ENCODE data around the gene PGLYRP2. TPM values are rescaled to one million over a fixed set of nuclear protein-coding genes. Genes with fewer than 3 reads are reported as not detected.

The PGLYRP2 gene
- total RNA-seq, 1 experiment from 2014 or later, result not detected

DNA sequence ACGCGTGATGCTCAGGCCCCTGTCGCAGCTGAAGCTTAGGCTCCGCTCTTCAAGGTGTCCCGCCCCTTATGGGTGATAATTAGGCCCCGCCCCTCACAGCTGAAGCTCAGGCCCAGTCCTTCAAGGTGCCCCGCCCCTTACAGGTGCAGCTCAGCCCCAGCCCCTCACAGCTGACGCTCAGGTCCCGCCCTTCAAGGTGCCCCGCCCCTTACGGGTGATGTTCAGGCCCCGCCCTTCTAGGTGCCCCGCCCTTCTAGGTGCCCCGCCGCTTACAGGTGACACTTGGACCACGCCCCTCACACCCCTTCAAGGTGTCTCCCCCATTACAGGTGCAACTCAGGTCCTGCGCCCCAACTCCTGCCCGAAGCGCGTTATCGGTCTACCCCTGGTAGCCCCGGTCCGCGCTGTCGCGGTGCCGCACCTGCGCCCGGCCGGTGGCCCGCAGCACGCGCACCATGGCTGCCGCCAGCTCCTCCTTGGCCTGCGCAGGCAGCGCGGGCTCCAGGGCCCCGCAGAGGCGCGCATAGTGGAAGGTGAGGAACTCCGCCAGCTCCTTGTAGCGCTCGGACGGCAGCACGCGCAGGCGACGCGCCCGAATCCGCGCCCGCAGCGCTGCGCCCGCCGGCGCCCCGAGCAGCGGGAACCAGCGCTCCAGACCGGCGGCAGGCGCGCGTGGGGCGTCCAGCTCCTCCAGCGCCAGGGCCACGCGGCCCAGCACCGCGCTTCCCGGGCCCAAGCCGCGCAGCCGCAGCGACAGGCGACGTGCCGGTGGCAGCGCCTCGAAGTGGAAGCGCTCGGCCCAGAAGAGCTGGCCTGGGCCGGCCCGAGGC, 22.2 kb downstream of the PGLYRP2 start:
- CTCF ChIA-PET, result no interaction called here
- peak overlapping the region; percentile 48 for H3K4me3 Mint-ChIP-seq (ENCODE audit: low read depth, unreplicated experiment)
- no peak overlapping the region for H3K27ac Mint-ChIP-seq (ENCODE audit: unreplicated experiment)
- no TSS peak for BruUV-seq (replicated peaks)
- no peaks in the 10 kb centered on the region for H3K9me3 Mint-ChIP-seq (ENCODE audit: low read depth, unreplicated experiment)
- intact Hi-C loops (cut with micrococcal nuclease; ENCODE audit: unreplicated experiment), result no loop called here
- DNase-seq, result peak; percentile 45
- H3K27me3 Mint-ChIP-seq (ENCODE audit: unreplicated experiment), result peaks cover 74% of the 10 kb centered on the region
- no peaks in the 10 kb centered on the region for H3K36me3 Mint-ChIP-seq (ENCODE audit: insufficient read depth, unreplicated experiment)
- H3K4me1 Mint-ChIP-seq (ENCODE audit: low read depth, unreplicated experiment), result no peaks in the 10 kb centered on the region
- TF ChIP-seq, protein P1, sequence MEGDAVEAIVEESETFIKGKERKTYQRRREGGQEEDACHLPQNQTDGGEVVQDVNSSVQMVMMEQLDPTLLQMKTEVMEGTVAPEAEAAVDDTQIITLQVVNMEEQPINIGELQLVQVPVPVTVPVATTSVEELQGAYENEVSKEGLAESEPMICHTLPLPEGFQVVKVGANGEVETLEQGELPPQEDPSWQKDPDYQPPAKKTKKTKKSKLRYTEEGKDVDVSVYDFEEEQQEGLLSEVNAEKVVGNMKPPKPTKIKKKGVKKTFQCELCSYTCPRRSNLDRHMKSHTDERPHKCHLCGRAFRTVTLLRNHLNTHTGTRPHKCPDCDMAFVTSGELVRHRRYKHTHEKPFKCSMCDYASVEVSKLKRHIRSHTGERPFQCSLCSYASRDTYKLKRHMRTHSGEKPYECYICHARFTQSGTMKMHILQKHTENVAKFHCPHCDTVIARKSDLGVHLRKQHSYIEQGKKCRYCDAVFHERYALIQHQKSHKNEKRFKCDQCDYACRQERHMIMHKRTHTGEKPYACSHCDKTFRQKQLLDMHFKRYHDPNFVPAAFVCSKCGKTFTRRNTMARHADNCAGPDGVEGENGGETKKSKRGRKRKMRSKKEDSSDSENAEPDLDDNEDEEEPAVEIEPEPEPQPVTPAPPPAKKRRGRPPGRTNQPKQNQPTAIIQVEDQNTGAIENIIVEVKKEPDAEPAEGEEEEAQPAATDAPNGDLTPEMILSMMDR (IDR thresholded peaks at IDR 0.05; ENCODE audit: unreplicated experiment), result no peak

DNA sequence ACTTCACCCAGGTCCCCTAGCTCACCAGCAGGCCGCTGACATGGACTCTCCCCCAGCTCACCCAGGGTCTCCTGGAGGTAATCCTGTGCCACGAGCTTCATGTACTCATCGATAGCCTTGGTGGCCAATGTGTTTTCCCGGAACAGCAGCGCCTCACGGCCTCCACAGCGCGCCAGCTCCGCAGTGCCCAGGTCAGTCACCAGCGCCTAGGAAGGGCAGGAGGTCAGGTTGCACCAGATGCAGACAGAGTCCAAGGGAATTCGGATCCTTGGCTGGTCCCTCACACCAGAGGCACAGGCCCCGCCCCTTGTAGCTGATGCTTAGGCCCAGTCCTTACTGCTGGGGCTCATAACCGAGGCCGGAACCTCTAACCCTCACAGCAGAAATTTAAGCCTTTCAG, 22.9 kb downstream of the PGLYRP2 start:
- CTCF ChIA-PET, result no interaction called here
- TF ChIP-seq, protein P1 (IDR thresholded peaks at IDR 0.05; ENCODE audit: unreplicated experiment), result no peak
- Mint-ChIP-seq H3K27me3 (ENCODE audit: unreplicated experiment) (peaks cover 74% of the 10 kb centered on the region), H3K36me3 (ENCODE audit: insufficient read depth, unreplicated experiment) (no peaks in the 10 kb centered on the region), H3K27ac (ENCODE audit: unreplicated experiment) (no peak overlapping the region), H3K4me1 (ENCODE audit: low read depth, unreplicated experiment) (no peaks in the 10 kb centered on the region), H3K4me3 (ENCODE audit: low read depth, unreplicated experiment) (no peak overlapping the region), H3K9me3 (ENCODE audit: low read depth, unreplicated experiment) (no peaks in the 10 kb centered on the region)
- BruUV-seq (replicated peaks), result no TSS peak
- intact Hi-C loops (cut with micrococcal nuclease; ENCODE audit: unreplicated experiment), result no loop called here
- DNase-seq, result no peak

DNA sequence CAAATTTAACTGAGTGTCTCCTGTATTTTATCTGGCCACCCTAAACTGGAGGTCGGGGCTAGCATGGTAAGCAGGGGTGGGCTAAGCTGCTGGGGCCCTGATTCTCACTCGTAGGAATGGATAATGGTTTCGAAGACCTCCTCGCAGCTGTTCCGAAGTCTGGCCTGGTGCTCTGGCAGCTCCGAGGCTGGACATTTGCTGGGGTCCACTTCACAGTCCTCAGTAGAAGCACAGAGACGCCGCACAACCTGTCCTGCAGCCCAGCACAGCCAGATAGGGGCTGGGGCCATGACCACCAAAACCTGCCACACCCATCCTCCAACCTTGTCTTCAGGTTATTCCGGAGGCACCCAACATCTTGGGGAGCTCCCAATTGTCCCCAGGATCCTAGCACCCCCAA, 23.3 kb downstream of the PGLYRP2 start:
- intact Hi-C loops (cut with micrococcal nuclease; ENCODE audit: unreplicated experiment), result no loop called here
- Mint-ChIP-seq H3K4me1 (ENCODE audit: low read depth, unreplicated experiment) (peaks cover under 1% of the 10 kb centered on the region), H3K27ac (ENCODE audit: unreplicated experiment) (no peak overlapping the region), H3K36me3 (ENCODE audit: insufficient read depth, unreplicated experiment) (no peaks in the 10 kb centered on the region), H3K9me3 (ENCODE audit: low read depth, unreplicated experiment) (no peaks in the 10 kb centered on the region), H3K4me3 (ENCODE audit: low read depth, unreplicated experiment) (no peak overlapping the region), H3K27me3 (ENCODE audit: unreplicated experiment) (peaks cover 71% of the 10 kb centered on the region)
- no peak for DNase-seq
- TF ChIP-seq, protein P1 (IDR thresholded peaks at IDR 0.05; ENCODE audit: unreplicated experiment), result no peak
- no TSS peak for BruUV-seq (replicated peaks)
- CTCF ChIA-PET, result no interaction called here

DNA sequence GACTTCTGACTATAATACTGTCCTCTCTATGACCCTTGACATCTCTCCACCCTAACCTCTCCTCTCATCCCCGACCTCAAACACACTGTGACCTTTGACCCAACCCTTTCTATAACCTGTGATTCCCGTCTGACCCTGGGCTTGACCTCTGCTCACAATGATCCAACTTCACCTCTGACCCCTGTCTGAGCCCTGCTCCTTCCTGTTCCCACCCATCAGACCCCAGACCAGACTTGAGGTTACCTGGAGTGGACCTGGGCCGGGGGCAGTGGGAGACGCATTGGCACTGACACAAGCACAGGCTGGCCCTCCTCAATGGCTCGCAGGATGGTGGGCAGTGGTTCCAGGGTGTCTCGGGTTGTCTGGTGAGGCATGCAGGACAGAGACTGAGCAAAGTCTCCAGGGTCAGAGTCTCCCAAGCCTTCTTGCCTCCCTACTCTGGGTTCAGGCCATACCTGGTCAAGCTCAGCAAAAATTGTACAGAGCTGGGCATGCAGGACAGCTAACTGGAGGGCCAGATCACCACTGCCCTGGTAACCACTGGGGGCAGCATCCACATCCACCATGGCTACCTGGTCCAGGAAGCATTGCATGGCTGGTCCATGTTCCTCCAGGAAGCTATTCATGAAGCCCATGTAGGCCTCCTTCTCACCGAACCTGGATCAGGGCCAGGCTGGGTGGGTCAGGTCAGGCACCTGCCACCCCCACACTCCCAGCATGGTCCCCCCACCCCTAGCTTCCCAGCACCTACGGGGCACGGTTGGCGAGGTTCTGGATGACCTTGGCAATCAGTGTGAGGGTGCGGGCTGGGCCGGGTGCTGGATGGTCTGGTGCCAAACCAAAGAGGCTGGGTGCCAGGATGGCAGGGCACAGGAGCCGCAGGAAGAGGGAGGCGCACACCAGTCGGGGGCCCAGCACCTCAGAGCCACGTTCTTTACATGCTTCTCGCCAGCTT, 25.1 kb downstream of the PGLYRP2 start:
- Mint-ChIP-seq H3K36me3 (ENCODE audit: insufficient read depth, unreplicated experiment) (peaks cover 7% of the 10 kb centered on the region), H3K27ac (ENCODE audit: unreplicated experiment) (no peak overlapping the region), H3K4me1 (ENCODE audit: low read depth, unreplicated experiment) (peaks cover 10% of the 10 kb centered on the region), H3K27me3 (ENCODE audit: unreplicated experiment) (peaks cover 60% of the 10 kb centered on the region), H3K4me3 (ENCODE audit: low read depth, unreplicated experiment) (no peak overlapping the region), H3K9me3 (ENCODE audit: low read depth, unreplicated experiment) (no peaks in the 10 kb centered on the region)
- CTCF ChIA-PET, result interaction anchor here (0.7 kb wide), 1 partner anchor 35 kb away, joined by 3 read pairs; the partner anchor contains the start of gene AKAP8L
- BruUV-seq (replicated peaks), result no TSS peak
- TF ChIP-seq, protein P1 (IDR thresholded peaks at IDR 0.05; ENCODE audit: unreplicated experiment), result no peak
- peak; percentile 28 for DNase-seq
- intact Hi-C loops (cut with micrococcal nuclease; ENCODE audit: unreplicated experiment), result no loop called here
